Glomerular visceral epithelial cell (primary cell): Measurements from ENCODE around the gene MYLK3.
"Not testable (repeated sequence)": the region's sequence is repeated elsewhere in the genome, so short reads cannot be mapped to it uniquely, and the experiment has no call there.

ENCODE experiments used
- DNase-seq: peaks from one replicate; pipeline ENCODE4 v3.0.0-alpha.2; 2016; ENCODE audit errors: extremely low spot score

Gene MYLK3

GRCh38 chr16:46690281-46691178 lies 57.6 kb downstream of the MYLK3 start:
- DNase-seq = no peak

DNA sequence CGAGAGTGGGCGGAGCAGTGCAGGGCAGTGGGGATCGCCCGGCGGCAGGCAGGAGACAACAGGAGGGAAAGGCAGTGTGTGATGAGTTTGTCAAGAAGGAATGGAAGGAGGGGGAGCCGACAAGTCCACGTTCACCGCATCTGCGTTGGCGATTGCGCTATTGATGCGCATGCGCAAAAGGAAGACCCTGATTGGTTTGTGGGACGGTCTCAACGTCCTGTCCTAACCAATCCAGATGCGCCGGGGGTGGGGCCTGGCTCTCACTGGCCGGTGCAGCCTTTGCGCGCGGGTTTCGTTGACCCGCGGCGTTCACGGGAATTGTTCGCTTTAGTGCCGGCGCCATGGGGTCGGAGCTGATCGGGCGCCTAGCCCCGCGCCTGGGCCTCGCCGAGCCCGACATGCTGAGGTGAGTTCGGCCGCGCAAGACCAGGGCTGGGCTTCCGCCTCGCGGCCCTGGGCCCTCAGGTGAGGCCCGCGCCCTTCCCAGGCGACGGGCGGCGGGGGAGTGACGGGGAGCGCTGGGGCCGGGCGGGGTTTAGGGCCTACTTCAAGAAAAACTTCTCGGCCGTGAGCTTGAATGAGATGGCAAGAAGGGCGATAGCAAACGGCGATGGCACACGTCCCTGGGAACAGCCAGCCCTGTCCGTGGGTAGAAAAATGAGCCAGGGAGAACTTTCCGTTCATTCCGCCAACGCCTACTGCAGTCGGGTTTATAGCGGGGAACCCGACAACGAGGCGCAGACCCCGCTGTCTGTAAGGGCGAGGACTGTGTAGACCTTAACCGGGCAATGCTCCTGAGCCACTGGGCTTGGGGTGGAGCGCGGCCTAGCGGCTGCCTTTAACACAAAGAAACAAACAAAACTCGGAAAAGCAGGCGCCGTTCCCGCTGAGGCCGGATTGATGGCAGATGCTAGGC lies 58.5 kb downstream of the MYLK3 start, which contains the start of gene ORC6:
ORC6 (plus strand) TSS at position 295 of the 916 bp plus-strand sequence; CDS start at position 342, 47 bp downstream.
- DNase-seq = peak; percentile 94

DNA sequence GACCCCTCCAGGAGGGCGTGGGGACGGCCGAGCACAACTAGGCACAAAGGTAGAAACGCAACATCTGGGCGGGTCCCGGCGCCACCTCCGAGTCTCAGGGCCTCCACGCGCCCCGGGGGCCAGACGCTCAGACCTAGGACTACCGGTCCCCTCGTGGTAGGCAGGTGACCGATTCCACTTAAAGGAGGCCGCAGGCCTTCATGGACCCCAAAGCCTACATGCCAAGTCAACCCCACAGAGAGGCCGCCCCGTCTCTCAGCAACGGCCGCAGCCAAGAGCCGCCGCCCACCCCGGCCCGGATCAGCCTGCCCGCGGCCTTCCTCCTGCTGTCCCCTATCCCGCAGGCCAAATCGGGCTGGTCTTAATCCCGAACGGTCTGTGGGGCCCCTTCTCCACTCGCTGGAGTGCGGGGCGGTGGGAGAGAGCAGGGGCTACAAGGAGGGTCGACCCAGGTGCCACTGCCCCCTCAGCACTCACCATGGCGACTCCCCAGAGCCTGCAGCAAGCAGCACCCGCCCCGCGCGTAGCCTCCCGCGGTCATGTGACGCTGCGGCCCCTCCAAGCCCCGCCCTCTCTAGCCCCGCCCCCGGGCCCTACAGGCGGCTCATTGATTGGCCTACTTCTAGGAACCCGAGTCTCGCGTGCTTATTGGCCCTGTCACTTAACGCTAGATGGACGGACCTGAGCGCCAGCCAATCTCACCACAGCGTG lies 59.3 kb downstream of the MYLK3 start, which contains the start of gene VPS35:
VPS35 (minus strand) TSS at position 525 of the 711 bp plus-strand sequence; CDS start at position 480, 45 bp downstream.
- peak; percentile 98 for DNase-seq

- DNase-seq = no peak
Observed at GRCh38 chr16:46688101-46688653, 60.0 kb downstream of the MYLK3 start.

DNA sequence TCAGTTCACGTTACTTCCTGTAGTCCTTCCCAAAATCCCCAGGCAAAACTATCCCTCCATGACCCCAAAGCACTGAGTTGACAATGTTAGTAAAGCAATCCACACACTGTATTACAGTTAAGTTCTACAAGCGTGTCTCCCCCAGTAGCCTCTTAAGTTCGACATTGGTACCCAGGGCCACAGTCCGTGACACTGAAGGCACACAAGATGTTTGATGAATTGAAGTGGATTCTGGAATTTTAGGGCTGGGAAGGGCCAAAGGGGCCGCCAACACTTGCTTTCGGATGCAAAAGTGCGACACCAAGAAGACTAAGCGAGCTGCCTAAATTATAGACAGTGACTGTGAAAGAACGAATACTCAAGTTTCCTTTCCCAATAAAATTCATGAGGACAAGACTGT lies 60.7 kb downstream of the MYLK3 start:
- DNase-seq = no peak

DNA sequence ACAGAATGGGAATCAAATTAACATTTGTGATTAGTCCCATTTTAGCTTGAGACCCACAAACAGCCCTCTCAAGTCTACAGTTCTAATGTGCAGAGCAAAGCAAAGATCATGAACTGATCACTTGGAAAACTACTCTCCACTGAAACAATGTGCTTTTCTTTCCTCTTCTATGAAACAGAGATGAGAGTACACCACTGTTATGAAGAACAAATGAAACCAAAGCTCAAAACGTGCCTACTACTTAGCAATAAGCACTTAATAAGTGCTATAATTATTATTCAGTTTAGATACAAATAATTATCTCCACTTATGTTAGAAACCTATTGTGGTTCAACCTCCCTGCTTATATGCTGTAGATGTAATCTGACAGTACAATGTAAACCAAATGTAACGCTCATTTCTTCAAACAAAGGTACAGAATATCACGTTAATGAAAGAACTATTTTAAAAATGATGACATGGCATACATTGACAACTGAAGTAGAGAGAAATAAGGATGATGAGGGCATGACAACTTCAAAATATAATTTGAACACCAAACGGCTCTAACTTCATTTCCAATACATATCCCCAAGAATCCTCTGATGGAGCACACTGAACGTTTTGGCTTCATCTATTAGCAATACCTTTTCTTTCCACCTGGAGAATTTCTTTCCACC lies 61.2 kb downstream of the MYLK3 start:
- DNase-seq = no peak

GRCh38 chr16:46681867-46682266 lies 66.3 kb downstream of the MYLK3 start:
- not testable (repeated sequence) for DNase-seq

DNA sequence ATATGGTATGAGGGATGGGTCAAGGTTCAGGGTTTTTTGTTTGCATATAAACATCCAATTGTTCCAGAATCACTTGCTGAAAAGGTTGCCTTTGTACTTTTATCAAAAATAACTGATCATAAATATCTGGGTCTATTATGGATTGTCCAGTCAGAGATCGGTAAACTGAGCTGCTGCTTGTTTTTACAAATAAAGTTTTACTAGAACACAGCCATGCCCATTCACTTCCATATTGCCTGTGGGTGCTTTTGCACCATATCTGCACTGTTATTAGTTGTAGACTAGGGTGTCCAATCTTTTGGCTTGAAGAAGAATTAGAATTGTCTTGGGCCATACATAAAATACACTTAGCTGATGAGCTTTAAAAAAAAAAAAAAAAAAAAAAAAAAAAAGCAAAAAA lies 70.2 kb downstream of the MYLK3 start:
- DNase-seq = not testable (repeated sequence)

GRCh38 chr16:46673320-46674013 lies 74.7 kb downstream of the MYLK3 start:
- DNase-seq = peak; percentile 65

DNA sequence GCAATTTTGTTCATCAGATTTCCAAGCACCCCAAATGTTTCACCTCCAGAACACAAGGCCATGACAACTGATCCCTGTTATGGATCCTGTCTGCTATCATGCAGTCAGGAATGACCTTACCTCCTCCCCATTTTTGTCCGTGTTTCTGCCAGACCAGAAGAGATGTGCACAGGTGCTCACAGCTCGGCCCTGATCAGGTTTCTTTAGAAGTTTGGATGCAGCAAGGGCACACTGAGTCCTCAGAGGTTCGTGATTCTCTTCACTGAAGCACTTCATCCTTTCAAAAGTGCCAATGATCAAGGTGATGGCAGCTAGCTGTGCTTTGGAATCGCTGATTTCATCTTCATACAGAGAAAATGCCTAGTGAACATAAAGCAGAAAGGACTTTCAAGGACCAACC lies 86.0 kb downstream of the MYLK3 start:
- DNase-seq = no peak

DNA sequence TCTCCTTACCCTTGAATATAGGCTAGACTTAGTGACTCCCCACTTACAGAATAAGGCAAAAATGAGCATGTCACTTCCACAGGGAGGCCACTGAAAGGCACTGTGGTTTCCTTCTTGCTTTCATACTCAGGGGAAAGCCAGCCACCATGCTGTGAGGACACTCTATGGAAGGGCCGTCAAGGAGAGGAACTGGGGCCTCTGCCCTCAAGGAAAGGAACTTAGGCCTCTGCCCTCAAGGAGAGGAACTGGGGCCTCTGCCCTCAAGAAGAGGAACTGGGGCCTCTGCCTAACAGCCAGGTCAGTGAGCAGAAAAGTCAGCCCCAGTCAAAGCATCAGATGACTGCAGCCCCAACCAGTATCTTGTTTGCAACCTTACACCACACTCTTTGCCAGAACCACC lies 89.2 kb downstream of the MYLK3 start:
- DNase-seq = no peak
